ENCODE data around the gene JAM3.

DNA sequence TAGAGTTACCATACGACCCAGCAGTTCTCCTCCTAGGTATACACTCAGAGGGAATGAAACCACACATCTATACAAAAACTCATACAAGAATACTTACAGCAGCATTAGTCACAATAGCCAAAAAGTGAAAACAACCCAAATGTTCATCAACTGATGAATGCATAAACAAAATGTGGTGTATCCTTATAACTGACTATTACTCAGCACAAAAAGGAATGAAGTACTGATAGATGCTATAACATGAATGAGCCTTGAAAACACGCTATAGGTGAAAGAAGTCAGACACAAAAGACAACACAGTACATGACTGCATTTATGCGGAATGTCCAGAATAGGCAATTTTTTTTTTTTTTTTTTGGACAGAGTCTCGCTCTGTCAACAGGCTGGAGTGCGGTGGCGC, 131.8 kb downstream of the JAM3 start:
- TF ChIP-seq POLR2AphosphoS5 (IDR thresholded peaks at IDR 0.05; ENCODE audit: low read depth, low read length) = no peak
- TF ChIP-seq POLR2A (IDR thresholded peaks at IDR 0.05; ENCODE audit: low read depth, low read length) = no peak
- TF ChIP-seq TAF1 (IDR thresholded peaks at IDR 0.05; ENCODE audit: borderline replicate concordance, low read depth, low read length) = no peak
